ENCODE measurements around the gene PAX3. TPM values are rescaled to one million over a fixed set of nuclear protein-coding genes. Genes with fewer than 3 reads are reported as not detected.

The PAX3 gene
- total RNA-seq, 1 experiment from 2014 or later, result not detected

DNA sequence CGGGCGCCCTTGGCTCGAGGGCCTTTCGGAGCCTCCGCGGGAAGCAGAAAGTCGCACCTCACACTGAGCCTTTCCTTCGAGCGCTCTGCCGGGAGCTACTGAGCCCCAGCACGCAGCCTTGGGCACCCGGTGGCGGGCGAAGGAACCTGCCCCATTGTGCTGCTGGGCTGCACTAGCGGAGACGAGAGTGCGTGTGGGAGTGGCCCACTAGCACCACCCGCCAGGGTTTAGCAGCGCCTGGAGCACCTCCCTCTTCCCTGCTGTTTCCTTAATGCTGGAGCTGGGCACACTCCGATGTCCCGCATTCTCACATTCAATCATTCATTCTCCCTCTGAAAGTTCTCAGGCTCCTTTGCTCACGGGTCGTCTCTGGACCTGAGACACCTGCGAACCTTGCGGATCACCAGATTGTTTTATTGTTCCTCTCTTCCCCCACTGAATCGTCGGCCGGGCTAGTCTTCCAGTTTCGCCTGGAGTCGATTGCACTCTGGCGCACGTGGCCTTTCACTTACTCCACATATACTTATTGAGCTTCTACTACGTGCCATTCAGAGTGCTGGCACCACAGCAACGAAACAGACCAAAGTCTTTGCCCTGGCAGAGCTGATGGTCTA lies 8.5 kb upstream of the PAX3 start:
- ChIA-PET POLR2A (ENCODE audit: unreplicated experiment) (no interaction called here), CTCF (no interaction called here)
- H3K4me2 ChIP-seq (ENCODE audit: low read length), result no peak overlapping the region
- intact Hi-C loops (cut with micrococcal nuclease), result no loop called here
- H3K79me2 ChIP-seq (ENCODE audit: low read length), result no peaks in the 10 kb centered on the region
- no peaks in the 10 kb centered on the region for H3K9me2 ChIP-seq (replicated peaks; ENCODE audit: low read length)
- no TSS peak for BruUV-seq (replicated peaks)
- H3K9ac ChIP-seq (ENCODE audit: low read length), result no peak overlapping the region
- H3K4me3 ChIP-seq (ENCODE audit: low read length), result no peak overlapping the region
- no peak for ATAC-seq
- no peaks in the 10 kb centered on the region for H4K20me1 ChIP-seq (ENCODE audit: low read length)
- no peak for TF ChIP-seq EZH2 (IDR thresholded peaks at IDR 0.05; ENCODE audit: low read length, unreplicated experiment)
- TF ChIP-seq EZH2phosphoT487 (IDR thresholded peaks at IDR 0.05; ENCODE audit: borderline replicate concordance, low read length), result no peak
- TF ChIP-seq, protein P1, sequence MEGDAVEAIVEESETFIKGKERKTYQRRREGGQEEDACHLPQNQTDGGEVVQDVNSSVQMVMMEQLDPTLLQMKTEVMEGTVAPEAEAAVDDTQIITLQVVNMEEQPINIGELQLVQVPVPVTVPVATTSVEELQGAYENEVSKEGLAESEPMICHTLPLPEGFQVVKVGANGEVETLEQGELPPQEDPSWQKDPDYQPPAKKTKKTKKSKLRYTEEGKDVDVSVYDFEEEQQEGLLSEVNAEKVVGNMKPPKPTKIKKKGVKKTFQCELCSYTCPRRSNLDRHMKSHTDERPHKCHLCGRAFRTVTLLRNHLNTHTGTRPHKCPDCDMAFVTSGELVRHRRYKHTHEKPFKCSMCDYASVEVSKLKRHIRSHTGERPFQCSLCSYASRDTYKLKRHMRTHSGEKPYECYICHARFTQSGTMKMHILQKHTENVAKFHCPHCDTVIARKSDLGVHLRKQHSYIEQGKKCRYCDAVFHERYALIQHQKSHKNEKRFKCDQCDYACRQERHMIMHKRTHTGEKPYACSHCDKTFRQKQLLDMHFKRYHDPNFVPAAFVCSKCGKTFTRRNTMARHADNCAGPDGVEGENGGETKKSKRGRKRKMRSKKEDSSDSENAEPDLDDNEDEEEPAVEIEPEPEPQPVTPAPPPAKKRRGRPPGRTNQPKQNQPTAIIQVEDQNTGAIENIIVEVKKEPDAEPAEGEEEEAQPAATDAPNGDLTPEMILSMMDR (conservative IDR thresholded peaks at IDR 0.05; ENCODE audit: low read depth, low read length), result no peak
- DNase-seq, result no peak
- H3F3A ChIP-seq (ENCODE audit: low read length, unreplicated experiment), result no peaks in the 10 kb centered on the region
- peaks cover 100% of the 10 kb centered on the region for H3K27me3 ChIP-seq (ENCODE audit: low read length)
- no peaks in the 10 kb centered on the region for H3K4me1 ChIP-seq (ENCODE audit: insufficient read depth, low read length)
- no peak overlapping the region for H3K27ac ChIP-seq (ENCODE audit: low read length)
- no peak overlapping the region for H2AFZ ChIP-seq (ENCODE audit: low read length)
- no peaks in the 10 kb centered on the region for H3K36me3 ChIP-seq (ENCODE audit: low read depth, low read length)
- H3K9me3 ChIP-seq (ENCODE audit: low read length), result no peaks in the 10 kb centered on the region

DNA sequence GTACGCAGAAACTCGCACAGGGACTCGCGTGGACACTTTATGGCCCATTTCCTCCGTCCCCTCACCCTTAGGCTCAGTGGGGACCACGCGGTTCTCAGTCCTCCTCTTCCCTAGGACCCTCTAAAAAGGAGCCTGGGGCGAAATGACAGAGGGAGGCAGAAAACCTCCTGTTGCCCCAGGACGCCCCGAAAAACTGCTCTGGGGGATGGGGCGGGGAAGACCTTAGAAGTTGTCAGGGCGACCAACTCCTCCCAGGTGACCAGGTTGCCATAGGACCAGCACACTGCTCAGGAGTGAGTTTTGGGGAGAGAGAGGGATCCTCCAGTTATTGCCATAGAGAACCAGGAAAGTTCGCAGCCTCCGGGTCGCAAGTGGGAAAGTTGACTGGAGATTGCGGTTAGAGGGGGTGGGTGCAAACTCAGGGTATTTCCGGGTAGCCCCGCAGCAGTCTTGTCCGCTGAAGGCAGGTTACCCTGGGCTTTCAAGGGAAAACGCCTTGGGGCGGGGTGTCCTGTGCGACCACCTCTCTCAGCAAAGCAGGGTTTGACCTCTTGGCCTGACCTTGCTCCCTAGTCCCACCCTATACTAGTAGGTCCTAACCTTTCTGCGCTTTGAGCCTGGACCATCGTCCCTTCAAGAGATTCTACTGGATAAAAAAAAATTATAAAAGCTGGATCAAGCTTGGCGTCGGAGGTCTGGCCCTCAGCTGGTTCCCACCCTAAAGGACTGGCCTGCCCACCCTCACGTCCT lies 7.8 kb upstream of the PAX3 start:
- no peak overlapping the region for H3K4me3 ChIP-seq (ENCODE audit: low read length)
- no peak overlapping the region for H3K27ac ChIP-seq (ENCODE audit: low read length)
- no peaks in the 10 kb centered on the region for H3K79me2 ChIP-seq (ENCODE audit: low read length)
- H3K9me3 ChIP-seq (ENCODE audit: low read length), result no peaks in the 10 kb centered on the region
- H3K9me2 ChIP-seq (replicated peaks; ENCODE audit: low read length), result no peaks in the 10 kb centered on the region
- H3K36me3 ChIP-seq (ENCODE audit: low read depth, low read length), result no peaks in the 10 kb centered on the region
- intact Hi-C loops (cut with micrococcal nuclease), result no loop called here
- no peak for DNase-seq
- no peaks in the 10 kb centered on the region for H4K20me1 ChIP-seq (ENCODE audit: low read length)
- no TSS peak for BruUV-seq (replicated peaks)
- H3K9ac ChIP-seq (ENCODE audit: low read length), result no peak overlapping the region
- TF ChIP-seq EZH2phosphoT487 (IDR thresholded peaks at IDR 0.05; ENCODE audit: borderline replicate concordance, low read length) (no peak), EZH2 (IDR thresholded peaks at IDR 0.05; ENCODE audit: low read length, unreplicated experiment) (no peak)
- TF ChIP-seq, protein P1 (conservative IDR thresholded peaks at IDR 0.05; ENCODE audit: low read depth, low read length), result no peak
- no peaks in the 10 kb centered on the region for H3K4me1 ChIP-seq (ENCODE audit: insufficient read depth, low read length)
- no peak overlapping the region for H3K4me2 ChIP-seq (ENCODE audit: low read length)
- ChIA-PET CTCF (no interaction called here), POLR2A (ENCODE audit: unreplicated experiment) (no interaction called here)
- H3K27me3 ChIP-seq (ENCODE audit: low read length), result peaks cover 100% of the 10 kb centered on the region
- H2AFZ ChIP-seq (ENCODE audit: low read length), result no peak overlapping the region
- ATAC-seq, result no peak
- H3F3A ChIP-seq (ENCODE audit: low read length, unreplicated experiment), result no peaks in the 10 kb centered on the region
